RWPE1 (cell line): ENCODE data around the gene EEIG2.
"Not testable (repeated sequence)": the region's sequence is repeated elsewhere in the genome, so short reads cannot be mapped to it uniquely, and the experiment has no call there.

Experiments used
- CTCF ChIA-PET: fragments of 350-600 bp; sonication (Branson Sonifier 250); formaldehyde crosslinking; extraction: SDS; loops from one replicate; lab custom pipeline; 2021; lab: Yijun Ruan, JAX
- POLR2A ChIA-PET: fragments of 400-600 bp; formaldehyde crosslinking; extraction: SDS; loops from one replicate; lab custom pipeline; 2020; ENCODE audit warnings: antibody characterized with exemption; ENCODE audit not compliant: low non-redundant PET; lab: Yijun Ruan, JAX
- DNase-seq: peaks from one replicate; pipeline ENCODE4 v3.0.0; 2012; ENCODE audit warnings: low spot score
- H3K27ac ChIP-seq: fragments of 450-650 bp; 2 replicates; pipeline ENCODE4 v1.5.1; 2017
- TF ChIP-seq, protein P1 (sequence below): fragments of 450-650 bp; conservative IDR thresholded peaks from 2 replicates; pipeline ENCODE4 v1.5.1; 2017; ENCODE audit warnings: low read depth, mild to moderate bottlenecking

Gene EEIG2

DNA sequence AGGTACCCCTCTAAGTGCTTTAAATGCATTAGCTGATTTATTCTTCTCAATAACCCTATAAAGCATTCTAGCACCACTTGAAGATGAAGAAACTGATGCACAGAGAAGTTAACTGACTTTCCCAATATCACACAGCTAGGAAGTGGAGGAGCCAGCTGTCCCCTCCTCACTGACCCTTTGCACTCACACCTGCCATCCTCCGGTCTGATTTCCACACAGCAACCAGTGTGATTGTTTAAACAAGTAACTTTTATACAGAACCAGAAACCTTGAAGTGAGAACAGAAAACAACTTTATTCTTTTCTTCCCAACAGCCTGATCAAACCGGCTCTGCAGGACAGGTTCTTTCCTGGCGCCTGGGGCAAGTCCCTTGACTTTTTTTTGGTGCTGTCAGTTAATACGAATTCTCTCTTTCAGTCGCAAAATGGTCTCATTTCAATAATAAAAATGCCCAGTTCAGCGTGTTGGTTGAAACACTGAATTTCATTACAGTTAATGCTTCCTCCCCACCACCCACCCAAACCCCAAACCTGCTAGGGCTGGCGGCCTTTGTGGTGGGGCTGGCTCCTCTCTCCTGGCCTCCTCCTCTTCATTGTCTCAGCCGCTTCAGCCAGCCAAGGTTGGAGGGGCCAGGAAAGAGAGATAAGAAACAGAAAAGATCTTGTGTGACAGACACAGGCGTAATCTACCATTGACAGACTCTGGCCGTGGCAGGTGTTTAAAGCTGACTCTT, 26.4 kb upstream of the EEIG2 start:
- CTCF ChIA-PET = interaction anchor here (1.2 kb wide), 1 partner anchor 26 kb away, joined by 4 read pairs; the partner anchor contains the start of gene EEIG2
- TF ChIP-seq, protein P1, sequence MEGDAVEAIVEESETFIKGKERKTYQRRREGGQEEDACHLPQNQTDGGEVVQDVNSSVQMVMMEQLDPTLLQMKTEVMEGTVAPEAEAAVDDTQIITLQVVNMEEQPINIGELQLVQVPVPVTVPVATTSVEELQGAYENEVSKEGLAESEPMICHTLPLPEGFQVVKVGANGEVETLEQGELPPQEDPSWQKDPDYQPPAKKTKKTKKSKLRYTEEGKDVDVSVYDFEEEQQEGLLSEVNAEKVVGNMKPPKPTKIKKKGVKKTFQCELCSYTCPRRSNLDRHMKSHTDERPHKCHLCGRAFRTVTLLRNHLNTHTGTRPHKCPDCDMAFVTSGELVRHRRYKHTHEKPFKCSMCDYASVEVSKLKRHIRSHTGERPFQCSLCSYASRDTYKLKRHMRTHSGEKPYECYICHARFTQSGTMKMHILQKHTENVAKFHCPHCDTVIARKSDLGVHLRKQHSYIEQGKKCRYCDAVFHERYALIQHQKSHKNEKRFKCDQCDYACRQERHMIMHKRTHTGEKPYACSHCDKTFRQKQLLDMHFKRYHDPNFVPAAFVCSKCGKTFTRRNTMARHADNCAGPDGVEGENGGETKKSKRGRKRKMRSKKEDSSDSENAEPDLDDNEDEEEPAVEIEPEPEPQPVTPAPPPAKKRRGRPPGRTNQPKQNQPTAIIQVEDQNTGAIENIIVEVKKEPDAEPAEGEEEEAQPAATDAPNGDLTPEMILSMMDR = no peak
- no peak overlapping the region for H3K27ac ChIP-seq
- POLR2A ChIA-PET = no interaction called here
- no peak for DNase-seq

DNA sequence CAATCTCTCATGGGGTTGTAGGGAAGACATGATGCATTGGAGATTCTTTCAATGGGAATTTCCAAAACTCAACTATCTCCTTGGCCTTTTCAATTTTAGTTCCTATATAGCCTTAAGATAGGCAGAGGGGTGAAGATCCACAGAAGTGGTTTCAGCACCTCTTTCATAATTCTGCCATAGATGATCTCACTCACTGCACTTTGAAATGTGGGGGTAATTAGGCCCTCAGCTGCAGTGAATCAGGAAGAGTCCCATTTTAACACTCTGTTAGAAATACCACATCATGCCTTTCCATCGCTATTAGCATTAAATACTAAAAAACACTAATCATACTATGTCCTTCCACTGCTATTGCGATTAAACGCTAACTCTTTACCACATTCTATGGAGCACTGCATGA, 25.1 kb upstream of the EEIG2 start:
- H3K27ac ChIP-seq = no peak overlapping the region

DNA sequence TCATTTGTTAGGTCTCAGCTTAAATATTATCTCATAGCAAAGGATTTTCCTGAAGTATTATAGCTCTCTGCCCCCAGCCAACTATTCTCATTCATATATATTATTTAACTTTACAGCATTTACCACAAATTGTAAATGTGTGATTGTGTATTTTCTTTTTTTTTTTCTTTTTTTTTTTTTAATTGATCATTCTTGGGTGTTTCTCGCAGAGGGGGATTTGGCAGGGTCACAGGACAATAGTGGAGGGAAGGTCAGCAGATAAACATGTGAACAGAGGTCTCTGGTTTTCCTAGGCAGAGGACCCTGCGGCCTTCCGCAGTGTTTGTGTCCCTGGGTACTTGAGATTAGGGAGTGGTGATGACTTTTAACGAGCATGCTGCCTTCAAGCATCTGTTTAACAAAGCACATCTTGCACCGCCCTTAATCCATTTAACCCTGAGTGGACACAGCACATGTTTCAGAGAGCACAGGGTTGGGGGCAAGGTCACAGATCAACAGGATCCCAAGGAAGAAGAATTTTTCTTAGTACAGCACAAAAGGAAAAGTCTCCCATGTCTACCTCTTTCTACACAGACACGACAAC, 24.5 kb upstream of the EEIG2 start:
- CTCF ChIA-PET, POLR2A ChIA-PET, DNase-seq, H3K27ac ChIP-seq: not testable (repeated sequence)

More for the DNA sequence above, 25.1 kb upstream of the EEIG2 start:
- no peak for DNase-seq
- POLR2A ChIA-PET = no interaction called here
- CTCF ChIA-PET = interaction anchor here (0.9 to 1.2 kb wide), 2 partner anchors 25 to 109 kb away, joined by 4 to 5 read pairs; partner anchors contain the start of gene EEIG2
- TF ChIP-seq, protein P1 = no peak

DNA sequence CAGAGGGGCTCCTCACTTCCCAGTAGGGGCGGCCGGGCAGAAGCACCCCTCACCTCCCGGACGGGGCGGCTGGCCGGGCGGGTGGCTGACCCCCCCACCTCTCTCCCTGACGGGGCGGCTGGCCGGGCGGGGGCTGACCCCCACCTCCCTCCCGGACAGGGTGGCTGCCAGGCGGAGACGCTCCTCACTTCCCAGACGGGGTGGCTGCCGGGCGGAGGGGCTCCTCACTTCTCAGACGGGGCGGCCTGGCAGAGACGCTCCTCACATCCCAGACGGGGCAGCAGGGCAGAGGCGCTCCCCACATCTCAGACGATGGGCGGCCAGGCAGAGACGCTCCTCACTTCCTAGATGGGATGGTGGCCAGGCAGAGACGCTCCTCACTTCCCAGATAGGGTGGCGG, 23.9 kb upstream of the EEIG2 start:
- H3K27ac ChIP-seq, CTCF ChIA-PET, POLR2A ChIA-PET, DNase-seq: not testable (repeated sequence)

DNA sequence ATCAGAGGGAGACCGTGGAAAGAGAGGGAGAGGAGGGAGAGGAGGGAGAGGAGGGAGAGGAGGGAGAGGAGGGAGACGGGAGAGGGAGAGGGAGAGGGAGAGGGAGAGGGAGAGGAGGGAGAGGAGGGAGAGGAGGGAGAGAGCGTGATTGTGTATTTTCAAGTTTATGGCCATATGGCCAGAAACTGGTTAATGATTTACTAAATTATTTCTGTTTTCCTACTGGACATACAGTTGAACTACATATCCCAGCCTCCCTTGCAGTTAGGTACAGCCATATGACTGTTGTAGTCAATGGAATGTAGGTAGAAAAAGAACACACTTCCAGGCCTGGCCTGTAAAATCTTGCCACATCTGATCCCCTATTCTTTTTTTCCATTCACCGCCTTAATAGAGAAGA, 23.1 kb upstream of the EEIG2 start:
- POLR2A ChIA-PET, H3K27ac ChIP-seq, DNase-seq, CTCF ChIA-PET: not testable (repeated sequence)

DNA sequence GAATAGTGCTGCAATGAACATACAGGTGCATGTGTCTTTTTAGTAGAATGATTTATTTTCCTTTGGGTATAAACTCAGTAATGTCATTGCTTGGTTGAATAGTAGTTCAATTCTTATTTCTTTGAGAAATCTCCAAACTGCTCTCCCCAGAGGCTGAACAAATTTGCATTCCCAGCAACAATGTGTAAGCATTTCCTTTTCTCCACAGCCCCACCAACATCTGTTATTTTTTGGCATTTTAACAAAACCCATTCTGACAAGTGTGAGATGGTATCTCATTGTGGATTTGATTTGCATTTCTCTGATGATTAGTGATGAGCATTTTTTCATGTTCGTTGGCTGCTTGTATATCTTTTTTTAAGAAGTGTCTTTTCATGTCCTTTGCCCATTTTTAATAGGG, 21.9 kb upstream of the EEIG2 start:
- CTCF ChIA-PET = no interaction called here
- POLR2A ChIA-PET = no interaction called here

DNA sequence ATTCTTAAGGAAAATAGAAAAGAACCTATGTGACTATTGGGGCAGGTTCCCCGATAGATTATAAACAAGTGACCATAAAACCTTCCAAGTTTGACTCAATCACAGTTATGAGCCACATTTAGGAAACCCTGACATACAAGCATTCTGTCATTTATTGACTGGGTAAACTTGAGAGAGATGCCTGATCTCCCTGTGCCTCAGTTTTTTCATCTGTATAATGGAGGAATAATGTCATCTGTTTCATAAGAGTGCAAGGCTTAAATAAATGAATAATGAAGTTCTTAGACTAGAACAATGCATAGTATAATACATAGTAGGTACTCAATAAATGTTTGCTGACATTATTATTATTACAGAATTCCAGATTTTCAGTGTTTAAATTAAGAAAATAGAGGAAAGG, 18.9 kb upstream of the EEIG2 start:
- CTCF ChIA-PET = no interaction called here
- TF ChIP-seq, protein P1 = no peak
- H3K27ac ChIP-seq = no peak overlapping the region
- DNase-seq = no peak
- POLR2A ChIA-PET = no interaction called here

More for the DNA sequence above, 21.9 kb upstream of the EEIG2 start:
- no peak for DNase-seq
- H3K27ac ChIP-seq = no peak overlapping the region
- TF ChIP-seq, protein P1 = no peak

DNA sequence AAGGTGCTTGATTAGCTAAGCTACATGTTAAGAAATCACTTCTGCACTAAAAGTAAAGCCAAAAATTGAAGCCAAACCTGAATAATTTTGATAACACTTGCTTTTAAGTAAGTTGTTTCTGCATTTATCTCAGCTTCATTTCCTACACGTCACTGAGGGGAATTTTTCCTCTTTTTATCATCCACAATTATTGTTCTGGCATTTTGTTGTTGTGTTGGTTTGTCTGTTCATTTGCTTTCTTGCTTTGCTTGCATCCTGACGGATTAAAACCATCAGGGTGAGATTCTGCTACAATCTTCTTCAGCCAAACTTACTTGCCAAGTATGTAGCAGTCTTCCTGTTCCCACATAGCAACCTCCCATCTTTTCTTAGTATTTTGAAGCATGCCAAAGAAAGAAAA, 18.0 kb upstream of the EEIG2 start:
- ChIA-PET CTCF (no interaction called here), POLR2A (no interaction called here)
- no peak overlapping the region for H3K27ac ChIP-seq
- DNase-seq = no peak
- TF ChIP-seq, protein P1 = no peak

DNA sequence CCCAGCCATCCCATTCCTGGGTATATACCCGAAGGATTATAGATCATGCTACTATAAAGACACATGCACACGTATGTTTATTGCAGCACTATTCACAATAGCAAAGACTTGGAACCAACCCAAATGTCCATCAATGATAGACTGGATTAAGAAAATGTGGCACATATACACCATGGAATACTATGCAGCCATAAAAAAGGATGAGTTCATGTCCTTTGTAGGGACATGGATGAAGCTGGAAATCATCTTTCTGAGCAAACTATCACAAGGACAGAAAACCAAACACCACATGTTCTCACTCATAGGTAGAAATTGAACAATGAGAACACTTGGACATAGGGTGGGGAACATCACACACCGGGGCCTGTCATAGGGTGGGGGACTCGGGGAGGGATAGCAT, 12.4 kb upstream of the EEIG2 start:
- POLR2A ChIA-PET, DNase-seq, CTCF ChIA-PET, H3K27ac ChIP-seq: not testable (repeated sequence)
